Loucy (cell line): Measurements from ENCODE around the gene RHBDL3.

Experiments used
- EZH2phosphoT487 ChIP-seq: fragments of 200-600 bp; IDR thresholded peaks from 2 replicates; pipeline ENCODE4 v1.6.1; 2018; ENCODE audit warnings: antibody characterized with exemption, mild to moderate bottlenecking, moderate library complexity, borderline replicate concordance
- TF ChIP-seq, protein P1 (sequence below): fragments of 200-600 bp; sonication (generic); conservative IDR thresholded peaks from 2 replicates; pipeline ENCODE4 v1.5.1; 2014; ENCODE audit warnings: mild to moderate bottlenecking, antibody characterized with exemption, low read length

GRCh38 chr17:32227910-32228309 lies 37.7 kb upstream of the RHBDL3 start:
- TF ChIP-seq, protein P1, sequence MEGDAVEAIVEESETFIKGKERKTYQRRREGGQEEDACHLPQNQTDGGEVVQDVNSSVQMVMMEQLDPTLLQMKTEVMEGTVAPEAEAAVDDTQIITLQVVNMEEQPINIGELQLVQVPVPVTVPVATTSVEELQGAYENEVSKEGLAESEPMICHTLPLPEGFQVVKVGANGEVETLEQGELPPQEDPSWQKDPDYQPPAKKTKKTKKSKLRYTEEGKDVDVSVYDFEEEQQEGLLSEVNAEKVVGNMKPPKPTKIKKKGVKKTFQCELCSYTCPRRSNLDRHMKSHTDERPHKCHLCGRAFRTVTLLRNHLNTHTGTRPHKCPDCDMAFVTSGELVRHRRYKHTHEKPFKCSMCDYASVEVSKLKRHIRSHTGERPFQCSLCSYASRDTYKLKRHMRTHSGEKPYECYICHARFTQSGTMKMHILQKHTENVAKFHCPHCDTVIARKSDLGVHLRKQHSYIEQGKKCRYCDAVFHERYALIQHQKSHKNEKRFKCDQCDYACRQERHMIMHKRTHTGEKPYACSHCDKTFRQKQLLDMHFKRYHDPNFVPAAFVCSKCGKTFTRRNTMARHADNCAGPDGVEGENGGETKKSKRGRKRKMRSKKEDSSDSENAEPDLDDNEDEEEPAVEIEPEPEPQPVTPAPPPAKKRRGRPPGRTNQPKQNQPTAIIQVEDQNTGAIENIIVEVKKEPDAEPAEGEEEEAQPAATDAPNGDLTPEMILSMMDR: no peak
- no peak for TF ChIP-seq EZH2phosphoT487
